Measurements from ENCODE around the gene NAT16. TPM values are rescaled to one million over a fixed set of nuclear protein-coding genes. Genes with fewer than 3 reads are reported as not detected.

The NAT16 gene
- polyA plus RNA-seq, 1 of the 3 experiments (the other 2 are of a cell fraction), result 0.64 TPM

DNA sequence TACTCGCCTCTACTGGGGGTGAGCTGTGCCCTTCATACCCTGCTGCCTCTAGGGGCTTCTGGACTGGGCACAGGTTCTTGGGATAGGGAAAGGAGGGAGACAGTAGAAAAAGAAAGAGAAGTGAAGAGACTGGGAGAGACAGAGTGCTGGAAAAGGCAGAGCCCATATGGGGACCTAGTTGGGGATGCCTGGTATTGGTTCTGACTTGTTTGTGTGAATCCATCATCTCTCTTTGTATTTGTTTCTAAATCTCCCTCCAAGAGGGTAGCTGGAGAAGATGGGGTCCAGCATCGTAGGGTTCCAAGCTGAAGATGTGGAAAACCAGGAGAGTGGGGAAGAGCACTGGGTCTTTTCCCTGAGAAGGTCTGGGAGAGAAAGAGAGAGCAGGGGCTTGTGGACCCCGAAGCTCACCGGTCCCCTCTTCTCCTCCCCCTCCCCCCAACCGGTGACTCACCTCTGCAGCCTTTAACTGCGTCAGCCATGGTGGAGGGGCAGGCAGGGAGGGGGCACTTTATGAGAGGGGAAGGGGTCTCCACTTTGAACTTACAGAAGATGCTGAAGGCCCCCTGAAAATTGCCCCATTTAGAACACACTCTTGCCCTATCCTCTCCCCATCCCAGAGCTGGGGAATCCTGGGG lies 11.6 kb downstream of the NAT16 start:
- no peaks in the 10 kb centered on the region; the same call in 1 of the 2 replicates for H3K27me3 ChIP-seq (ENCODE audit: insufficient read depth)
- POLR2A ChIA-PET, result interaction anchor here (0.5 to 1.4 kb wide), 5 partner anchors 10 to 73 kb away, joined by 3 to 7 read pairs (median 3); partner anchors contain the start of gene NAT16

More for the DNA sequence above, 11.6 kb downstream of the NAT16 start:
- Histone ChIP-seq H3K4me3 (ENCODE audit: low read depth in 2 of 2, low read length in 1 of 2) (peak overlapping the region in 1 of 2 experiments; percentile 43; a peak in 2 of 4 replicates), H3F3A (replicated peaks; ENCODE audit: insufficient read depth) (peaks cover 37% of the 10 kb centered on the region), H3K4me2 (peak overlapping the region; percentile 98), H3K4me1 (ENCODE audit: control insufficient read depth in 1 of 2, insufficient read depth in 2 of 2, low read depth in 1 of 2, low read length in 1 of 2) (peaks cover 36 to 61% of the 10 kb centered on the region in 2 experiments), H3K79me2 (ENCODE audit: insufficient read depth) (no peaks in the 10 kb centered on the region), H3K9me3 (no peaks in the 10 kb centered on the region), H3K27ac (ENCODE audit: low read depth in 2 of 2, low read length in 1 of 2) (peak overlapping the region in 1 of 2 experiments; percentile 67; a peak in 2 of 4 replicates), H3K9me2 (no peaks in the 10 kb centered on the region), H3K36me3 (replicated peaks in 1 of 2; ENCODE audit: control insufficient read depth in 1 of 2, insufficient read depth in 2 of 2, low read length in 1 of 2) (no peaks in the 10 kb centered on the region), H3K9ac (no peak overlapping the region), H2AFZ (ENCODE audit: low read depth) (no peak overlapping the region), H4K20me1 (ENCODE audit: insufficient read depth) (peaks cover 17% of the 10 kb centered on the region)
- CTCF ChIA-PET, result interaction anchor here (0.7 to 2.9 kb wide), 13 partner anchors 9 to 114 kb away, joined by 3 to 26 read pairs (median 4); partner anchors contain the start of gene AP1S1
- TF ChIP-seq, protein P1, sequence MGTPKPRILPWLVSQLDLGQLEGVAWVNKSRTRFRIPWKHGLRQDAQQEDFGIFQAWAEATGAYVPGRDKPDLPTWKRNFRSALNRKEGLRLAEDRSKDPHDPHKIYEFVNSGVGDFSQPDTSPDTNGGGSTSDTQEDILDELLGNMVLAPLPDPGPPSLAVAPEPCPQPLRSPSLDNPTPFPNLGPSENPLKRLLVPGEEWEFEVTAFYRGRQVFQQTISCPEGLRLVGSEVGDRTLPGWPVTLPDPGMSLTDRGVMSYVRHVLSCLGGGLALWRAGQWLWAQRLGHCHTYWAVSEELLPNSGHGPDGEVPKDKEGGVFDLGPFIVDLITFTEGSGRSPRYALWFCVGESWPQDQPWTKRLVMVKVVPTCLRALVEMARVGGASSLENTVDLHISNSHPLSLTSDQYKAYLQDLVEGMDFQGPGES (IDR thresholded peaks at IDR 0.05; ENCODE audit: low read depth, low read length), result no peak
- TF ChIP-seq NRF1 (IDR thresholded peaks at IDR 0.05; ENCODE audit: low read depth, low read length) (no peak), RFX5 (IDR thresholded peaks at IDR 0.05; ENCODE audit: low read length) (no peak), EZH2phosphoT487 (IDR thresholded peaks at IDR 0.05; ENCODE audit: borderline replicate concordance, low read depth) (no peak), RAD21 (IDR thresholded peaks at IDR 0.05; ENCODE audit: low read length) (no peak), FOSL2 (IDR thresholded peaks at IDR 0.05; ENCODE audit: borderline replicate concordance, low read depth) (peak; percentile 79), FOXM1 (IDR thresholded peaks at IDR 0.05; ENCODE audit: low read depth) (no peak), CHD2 (IDR thresholded peaks at IDR 0.05; ENCODE audit: low read length, partially characterized antibody) (no peak), JUND (IDR thresholded peaks at IDR 0.05) (peak; percentile 33; the same call in 1 of the 2 replicates), EP300 (IDR thresholded peaks at IDR 0.05; ENCODE audit: borderline replicate concordance in 1 of 2, low read depth in 1 of 2, low read length in 1 of 2) (no peak)
- TF ChIP-seq, protein P2, sequence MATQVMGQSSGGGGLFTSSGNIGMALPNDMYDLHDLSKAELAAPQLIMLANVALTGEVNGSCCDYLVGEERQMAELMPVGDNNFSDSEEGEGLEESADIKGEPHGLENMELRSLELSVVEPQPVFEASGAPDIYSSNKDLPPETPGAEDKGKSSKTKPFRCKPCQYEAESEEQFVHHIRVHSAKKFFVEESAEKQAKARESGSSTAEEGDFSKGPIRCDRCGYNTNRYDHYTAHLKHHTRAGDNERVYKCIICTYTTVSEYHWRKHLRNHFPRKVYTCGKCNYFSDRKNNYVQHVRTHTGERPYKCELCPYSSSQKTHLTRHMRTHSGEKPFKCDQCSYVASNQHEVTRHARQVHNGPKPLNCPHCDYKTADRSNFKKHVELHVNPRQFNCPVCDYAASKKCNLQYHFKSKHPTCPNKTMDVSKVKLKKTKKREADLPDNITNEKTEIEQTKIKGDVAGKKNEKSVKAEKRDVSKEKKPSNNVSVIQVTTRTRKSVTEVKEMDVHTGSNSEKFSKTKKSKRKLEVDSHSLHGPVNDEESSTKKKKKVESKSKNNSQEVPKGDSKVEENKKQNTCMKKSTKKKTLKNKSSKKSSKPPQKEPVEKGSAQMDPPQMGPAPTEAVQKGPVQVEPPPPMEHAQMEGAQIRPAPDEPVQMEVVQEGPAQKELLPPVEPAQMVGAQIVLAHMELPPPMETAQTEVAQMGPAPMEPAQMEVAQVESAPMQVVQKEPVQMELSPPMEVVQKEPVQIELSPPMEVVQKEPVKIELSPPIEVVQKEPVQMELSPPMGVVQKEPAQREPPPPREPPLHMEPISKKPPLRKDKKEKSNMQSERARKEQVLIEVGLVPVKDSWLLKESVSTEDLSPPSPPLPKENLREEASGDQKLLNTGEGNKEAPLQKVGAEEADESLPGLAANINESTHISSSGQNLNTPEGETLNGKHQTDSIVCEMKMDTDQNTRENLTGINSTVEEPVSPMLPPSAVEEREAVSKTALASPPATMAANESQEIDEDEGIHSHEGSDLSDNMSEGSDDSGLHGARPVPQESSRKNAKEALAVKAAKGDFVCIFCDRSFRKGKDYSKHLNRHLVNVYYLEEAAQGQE (IDR thresholded peaks at IDR 0.05; ENCODE audit: low read depth, low read length), result no peak
- TF ChIP-seq, protein P3, sequence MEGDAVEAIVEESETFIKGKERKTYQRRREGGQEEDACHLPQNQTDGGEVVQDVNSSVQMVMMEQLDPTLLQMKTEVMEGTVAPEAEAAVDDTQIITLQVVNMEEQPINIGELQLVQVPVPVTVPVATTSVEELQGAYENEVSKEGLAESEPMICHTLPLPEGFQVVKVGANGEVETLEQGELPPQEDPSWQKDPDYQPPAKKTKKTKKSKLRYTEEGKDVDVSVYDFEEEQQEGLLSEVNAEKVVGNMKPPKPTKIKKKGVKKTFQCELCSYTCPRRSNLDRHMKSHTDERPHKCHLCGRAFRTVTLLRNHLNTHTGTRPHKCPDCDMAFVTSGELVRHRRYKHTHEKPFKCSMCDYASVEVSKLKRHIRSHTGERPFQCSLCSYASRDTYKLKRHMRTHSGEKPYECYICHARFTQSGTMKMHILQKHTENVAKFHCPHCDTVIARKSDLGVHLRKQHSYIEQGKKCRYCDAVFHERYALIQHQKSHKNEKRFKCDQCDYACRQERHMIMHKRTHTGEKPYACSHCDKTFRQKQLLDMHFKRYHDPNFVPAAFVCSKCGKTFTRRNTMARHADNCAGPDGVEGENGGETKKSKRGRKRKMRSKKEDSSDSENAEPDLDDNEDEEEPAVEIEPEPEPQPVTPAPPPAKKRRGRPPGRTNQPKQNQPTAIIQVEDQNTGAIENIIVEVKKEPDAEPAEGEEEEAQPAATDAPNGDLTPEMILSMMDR (IDR thresholded peaks at IDR 0.05), result peak; percentile 11
- 7% methylated on average over 6 of the region's 6 CpGs for WGBS (ENCODE audit: low lambda C conversion rate)
- DNase-seq, result no peak

Measured in SK-N-SH (cell line).